SKM-1 treated with dmso at 0.1 percent for 144 hours (cell line): ENCODE results near the gene SCN8A.

Source experiments
- DNase-seq: peaks from one replicate; lab custom pipeline; 2025; ENCODE audit not compliant: unreplicated experiment; lab: John Stamatoyannopoulos, UW

Gene SCN8A

GRCh38 chr12:51847643-51848325 is 256.8 kb downstream of the SCN8A start:
- DNase-seq: no peak

GRCh38 chr12:51848326-51848727 is 257.3 kb downstream of the SCN8A start, which contains the start of gene FIGNL2:
Gene FIGNL2, minus strand, starts transcription at chr12:51848718. Its CDS starts 26,305 bp downstream, at chr12:51822413.
- DNase-seq: no peak

GRCh38 chr12:51848841-51849735 is 258.1 kb downstream of the SCN8A start:
- no peak for DNase-seq

GRCh38 chr12:51850081-51850964 is 259.3 kb downstream of the SCN8A start:
- DNase-seq: no peak

GRCh38 chr12:51850965-51851299 is 259.9 kb downstream of the SCN8A start:
- DNase-seq: no peak

- DNase-seq: peak; percentile 2
Measured at GRCh38 chr12:51851413-51852124, 260.5 kb downstream of the SCN8A start.

- DNase-seq: no peak
Measured at GRCh38 chr12:51852404-51853137, 261.5 kb downstream of the SCN8A start.

GRCh38 chr12:51855586-51856428 is 264.8 kb downstream of the SCN8A start:
- DNase-seq: no peak

GRCh38 chr12:51860986-51861385 is 270.0 kb downstream of the SCN8A start:
- DNase-seq: no peak
